Measurements from ENCODE around the gene TMPRSS5.

DNA sequence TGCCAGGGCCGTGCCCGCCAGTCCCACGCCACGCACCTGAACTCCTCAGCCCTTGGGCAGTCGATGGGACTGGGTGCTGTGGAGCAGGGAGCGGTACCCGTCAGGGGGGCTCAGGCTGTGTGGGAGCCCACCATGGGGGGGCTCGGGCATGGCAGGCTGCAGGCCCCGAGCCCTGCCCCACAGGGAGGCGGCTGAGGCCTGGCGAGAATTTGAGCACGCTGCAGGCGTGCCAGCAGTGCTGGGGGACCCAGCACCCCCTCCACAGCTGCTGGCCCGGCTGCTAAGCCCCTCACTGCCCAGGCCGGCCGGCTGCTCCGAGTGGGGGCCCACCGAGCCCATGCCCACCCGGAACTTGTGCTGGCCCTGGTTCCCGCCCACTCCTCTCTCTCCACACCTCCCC is 56.8 kb downstream of the TMPRSS5 start:
- TF ChIP-seq, protein P1, sequence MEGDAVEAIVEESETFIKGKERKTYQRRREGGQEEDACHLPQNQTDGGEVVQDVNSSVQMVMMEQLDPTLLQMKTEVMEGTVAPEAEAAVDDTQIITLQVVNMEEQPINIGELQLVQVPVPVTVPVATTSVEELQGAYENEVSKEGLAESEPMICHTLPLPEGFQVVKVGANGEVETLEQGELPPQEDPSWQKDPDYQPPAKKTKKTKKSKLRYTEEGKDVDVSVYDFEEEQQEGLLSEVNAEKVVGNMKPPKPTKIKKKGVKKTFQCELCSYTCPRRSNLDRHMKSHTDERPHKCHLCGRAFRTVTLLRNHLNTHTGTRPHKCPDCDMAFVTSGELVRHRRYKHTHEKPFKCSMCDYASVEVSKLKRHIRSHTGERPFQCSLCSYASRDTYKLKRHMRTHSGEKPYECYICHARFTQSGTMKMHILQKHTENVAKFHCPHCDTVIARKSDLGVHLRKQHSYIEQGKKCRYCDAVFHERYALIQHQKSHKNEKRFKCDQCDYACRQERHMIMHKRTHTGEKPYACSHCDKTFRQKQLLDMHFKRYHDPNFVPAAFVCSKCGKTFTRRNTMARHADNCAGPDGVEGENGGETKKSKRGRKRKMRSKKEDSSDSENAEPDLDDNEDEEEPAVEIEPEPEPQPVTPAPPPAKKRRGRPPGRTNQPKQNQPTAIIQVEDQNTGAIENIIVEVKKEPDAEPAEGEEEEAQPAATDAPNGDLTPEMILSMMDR (IDR thresholded peaks at IDR 0.05 in 8 of 11, conservative IDR thresholded peaks at IDR 0.05 in 3 of 11): no peak
- TF ChIP-seq POLR2A (IDR thresholded peaks at IDR 0.05): no peak

Measured in spleen (tissue), 7 donors.